HepG2 (cell line): ENCODE measurements around the gene ANXA10. TPM values are rescaled to one million over a fixed set of nuclear protein-coding genes. Genes with fewer than 3 reads are reported as not detected.

Experiments
- ATAC-seq: fragments of 200-7000 bp; cut with Tn5 transposase; 3 replicates; pipeline ENCODE4 v1.9.1; 2020; ENCODE audit warnings: mild to moderate bottlenecking, moderate library complexity
- BruUV-seq: library from RNA; stranded (reverse); fragments of 400-500 nt; replicated peaks from 2 replicates; lab custom pipeline; 2021; lab: Mats Ljungman, UMichigan
- CTCF ChIA-PET: fragments of 300-600 bp; formaldehyde crosslinking; extraction: SDS; loops from one replicate; lab custom pipeline; 2021; ENCODE audit warnings: low total read pairs, inconsistent platforms, low intra/inter-chr PET ratio; lab: Yijun Ruan, JAX
- POLR2A ChIA-PET: fragments of 350-600 bp; sonication (Branson Sonifier 250); formaldehyde crosslinking; loops from one replicate; lab custom pipeline; 2020; ENCODE audit warnings: antibody characterized with exemption, inconsistent platforms; lab: Yijun Ruan, JAX
- DNase-seq: peaks from one replicate; pipeline ENCODE4 v3.0.0-alpha.2; 2015; ENCODE audit warnings: low spot score
- FAIRE-seq: peaks from 3 replicates; lab custom pipeline; 2011; peaks lifted over from hg19 to GRCh38; lab: Jason Lieb, UNC
- H2AFZ ChIP-seq: one replicate; pipeline ENCODE4 v1.6.1; 2011; ENCODE audit warnings: low read length, inconsistent platforms
- H3K27ac ChIP-seq: fragments of 300-600 bp; 3 replicates; pipeline ENCODE4 v1.8.0; 2011; ENCODE audit warnings: mixed run types, mild to moderate bottlenecking, mixed read lengths, low read length, inconsistent platforms; ENCODE audit not compliant: insufficient read depth; ENCODE audit errors: extremely low read length
- H3K27me3 ChIP-seq, 2 experiments: fragments of 200-600 bp in 1 of 2; 2 replicates in 1 of 2; 3 replicates in 1 of 2; pipeline versions ENCODE4 v1.6.0 to v1.8.0; 2011; ENCODE audit warnings: low read length in 2 of 2, mild to moderate bottlenecking in 2 of 2, moderate library complexity in 2 of 2, inconsistent platforms in 1 of 2; ENCODE audit not compliant: insufficient read depth in 2 of 2, control insufficient read depth in 1 of 2
- H3K36me3 ChIP-seq, 2 experiments: fragments of 200-600 bp in 1 of 2; replicated peaks in 1 of 2; 2 replicates in 1 of 2; 3 replicates in 1 of 2; pipeline versions ENCODE4 v1.5.1 to v1.8.0; 2011; ENCODE audit warnings: low read length in 2 of 2, inconsistent platforms in 1 of 2; ENCODE audit not compliant: insufficient read depth in 2 of 2, control insufficient read depth in 1 of 2
- H3K4me1 ChIP-seq: 2 replicates; pipeline ENCODE4 v1.5.1; 2012; ENCODE audit warnings: low read length, inconsistent platforms; ENCODE audit not compliant: insufficient read depth
- H3K4me2 ChIP-seq: 2 replicates; pipeline ENCODE4 v1.6.0; 2011; ENCODE audit warnings: low read depth, low read length, inconsistent platforms
- H3K4me3 ChIP-seq, 3 experiments: fragments of 200-600 bp in 1 of 3; sonication (generic), shearing (Covaris generic) in 1 of 3; replicated peaks in 1 of 3; 2 replicates each; pipeline ENCODE4 v1.5.1; 2011 to 2016; ENCODE audit warnings: low read length in 3 of 3, inconsistent platforms in 2 of 3, low read depth in 2 of 3, mild to moderate bottlenecking in 2 of 3, control low read depth in 1 of 3, mixed read lengths in 1 of 3; ENCODE audit not compliant: insufficient read depth in 1 of 3
- H3K79me2 ChIP-seq: one replicate; pipeline ENCODE4 v1.6.1; 2011; ENCODE audit warnings: low read length, inconsistent platforms; ENCODE audit not compliant: insufficient read depth
- H3K9ac ChIP-seq: 2 replicates; pipeline ENCODE4 v1.6.0; 2011; ENCODE audit warnings: mild to moderate bottlenecking, low read depth, low read length, inconsistent platforms; ENCODE audit not compliant: insufficient read depth
- H3K9me3 ChIP-seq: 2 replicates; pipeline ENCODE4 v1.5.1; 2012; ENCODE audit warnings: mild to moderate bottlenecking, low read length
- H4K20me1 ChIP-seq: 2 replicates; pipeline ENCODE4 v1.6.0; 2011; ENCODE audit warnings: inconsistent platforms, mild to moderate bottlenecking, low read length, moderate library complexity; ENCODE audit not compliant: insufficient read depth
- DR1 ChIP-seq: sonication (generic); formaldehyde crosslinking; IDR thresholded peaks from 2 replicates; pipeline ENCODE4 v1.8.0; 2021; ENCODE audit warnings: mild to moderate bottlenecking, missing genetic modification reagents, inconsistent platforms
- STAT5B ChIP-seq: sonication (generic); formaldehyde crosslinking; IDR thresholded peaks from 2 replicates; pipeline ENCODE4 v1.4.0; 2020; ENCODE audit warnings: missing genetic modification reagents
- ZBTB38 ChIP-seq: sonication (generic); formaldehyde crosslinking; IDR thresholded peaks from 2 replicates; pipeline ENCODE4 v1.5.1; 2020; ENCODE audit warnings: mild to moderate bottlenecking, missing genetic modification reagents
- ZBTB39 ChIP-seq: sonication (generic); formaldehyde crosslinking; IDR thresholded peaks from 2 replicates; pipeline ENCODE4 v1.5.0; 2020; ENCODE audit warnings: missing genetic modification reagents
- ZNF530 ChIP-seq: sonication (generic); formaldehyde crosslinking; IDR thresholded peaks from 2 replicates; pipeline ENCODE4 v1.5.0; 2020; ENCODE audit warnings: low read depth, mild to moderate bottlenecking, missing genetic modification reagents
- ZNF780A ChIP-seq: sonication (generic); formaldehyde crosslinking; IDR thresholded peaks from 2 replicates; pipeline ENCODE4 v1.8.0; 2022; ENCODE audit warnings: mild to moderate bottlenecking, missing genetic modification reagents, moderate library complexity
- WGBS: methylation state at CpG from one replicate; pipeline ENCODE4 v1.1.6; 2017; ENCODE audit warnings: low lambda C conversion rate; 5-methylcytosine and 5-hydroxymethylcytosine counted together
- in situ Hi-C: cut with HindIII; loops from 2 replicates; pipeline ENCODE4 v1.10.0; 2017; ENCODE audit warnings: low pct_unique_long_range_greater_than_20kb; ENCODE audit not compliant: extremely low pct_ligation_motif_present
- intact Hi-C: fragments of 100-400 bp; cut with micrococcal nuclease; formaldehyde crosslinking; loops from one replicate; pipeline ENCODE4 v1.10.0; 2022; ENCODE audit not compliant: unreplicated experiment
- polyA plus RNA-seq, 8 experiments: library from polyadenylated mRNA; depleted of rRNA in 3 of 8; stranded (reverse) in 7 of 8; unstranded in 1 of 8; fragments of >200 nt; fragmentation: Illumina TruSeq in 4 of 8; extraction: Trizol in 4 of 8; gene quantifications; 2 replicates each; pipeline versions ENCODE4 v1.2.1 to v1.2.3, GENCODE V29; 2011 to 2016; ENCODE audit warnings: low read depth in 4 of 8, missing spikeins in 1 of 8, mixed read lengths in 1 of 8; ENCODE audit not compliant: insufficient read depth in 1 of 8
- total RNA-seq, 5 experiments: library from RNA; depleted of rRNA; stranded (reverse); fragments of >200 nt; fragmentation: Illumina TruSeq; extraction: Trizol; gene quantifications; 2 replicates each; pipeline ENCODE4 v1.2.3, GENCODE V29; 2016; ENCODE audit warnings: low read depth in 1 of 5

The ANXA10 gene
- total and polyA plus RNA-seq, 2 of the 13 experiments (the other 11 are each of a cell fraction or from before 2014, with no cell fraction given), result 0.08 TPM; not detected in 1

- no peak for FAIRE-seq
These were observed 14.6 kb upstream of the ANXA10 start for GRCh38 chr4:168077726-168078239.

GRCh38 chr4:168082379-168082778 is 10.0 kb upstream of the ANXA10 start:
- Histone ChIP-seq H4K20me1 (no peaks in the 10 kb centered on the region), H3K4me1 (no peaks in the 10 kb centered on the region), H3K9me3 (peaks cover 4% of the 10 kb centered on the region), H2AFZ (no peak overlapping the region), H3K79me2 (no peaks in the 10 kb centered on the region), H3K36me3 (no peaks in the 10 kb centered on the region), H3K27me3 (no peaks in the 10 kb centered on the region; a peak in 1 of 5 replicates), H3K4me2 (no peak overlapping the region), H3K27ac (no peak overlapping the region), H3K4me3 (no peak overlapping the region), H3K9ac (no peak overlapping the region)
- intact Hi-C loops, result no loop called here
- no peak for DNase-seq
- FAIRE-seq, result no peak
- WGBS, result under 1% methylated on average over 5 of the region's 5 CpGs
- no TSS peak for BruUV-seq
- ChIA-PET POLR2A (no interaction called here), CTCF (no interaction called here)
- TF ChIP-seq DR1 (no peak), STAT5B (CRISPR knock-in tag) (no peak), ZNF780A (CRISPR knock-in tag) (no peak), ZBTB38 (CRISPR knock-in tag) (no peak), ZNF530 (no peak)
- ATAC-seq, result no peak
- in situ Hi-C loops, result loop anchor here (25.0 kb wide), 1 partner anchor 1070 kb away; no protein-coding TSS in a partner anchor

More at GRCh38 chr4:168077726-168078239, 14.6 kb upstream of the ANXA10 start:
- Histone ChIP-seq H4K20me1 (no peaks in the 10 kb centered on the region), H3K79me2 (no peaks in the 10 kb centered on the region), H3K4me3 (no peak overlapping the region), H3K4me2 (no peak overlapping the region), H3K9ac (no peak overlapping the region), H3K4me1 (no peaks in the 10 kb centered on the region), H3K27ac (no peak overlapping the region), H2AFZ (no peak overlapping the region), H3K36me3 (no peaks in the 10 kb centered on the region), H3K27me3 (no peaks in the 10 kb centered on the region; a peak in 1 of 5 replicates), H3K9me3 (no peaks in the 10 kb centered on the region)
- in situ Hi-C loops (loop anchor here (25.0 kb wide), 1 partner anchor 1065 kb away; no protein-coding TSS in a partner anchor), intact Hi-C loops (loop anchor here (1.0 kb wide), 1 partner anchor 455 kb away; no protein-coding TSS in a partner anchor)
- no peak for ATAC-seq
- ChIA-PET POLR2A (no interaction called here), CTCF (interaction anchor here (1.2 to 2.7 kb wide), 2 partner anchors 49 to 1057 kb away, joined by 3 to 17 read pairs; no protein-coding TSS in a partner anchor)
- no peak for TF ChIP-seq ZBTB39 (CRISPR knock-in tag)
- no peak for DNase-seq
- 0% methylated on average over 5 of the region's 5 CpGs for WGBS
- BruUV-seq, result no TSS peak
